GM23338 (cell line): ENCODE results near the gene DLK1. TPM values are rescaled to one million over a fixed set of nuclear protein-coding genes. Genes with fewer than 3 reads are reported as not detected.

Experiments
- ATAC-seq: fragments of 200-7000 bp; cut with Tn5 transposase; 3 replicates; pipeline ENCODE4 v1.9.1; 2020
- DNase-seq: peaks from one replicate; pipeline ENCODE4 v3.0.0-alpha.2; 2015; ENCODE audit warnings: low spot score
- H2AFZ ChIP-seq: fragments of 200-600 bp; sonication (generic); 2 replicates; pipeline ENCODE4 v1.8.0; 2016; ENCODE audit warnings: antibody characterized with exemption, mild to moderate bottlenecking, moderate library complexity
- H3F3A ChIP-seq: fragments of 200-600 bp; sonication (generic); replicated peaks from 2 replicates; pipeline ENCODE4 v1.8.0; 2017; ENCODE audit warnings: antibody characterized with exemption, mixed run types, low read depth
- H3K27ac ChIP-seq: fragments of 200-600 bp; sonication (generic); 2 replicates; pipeline ENCODE4 v1.6.1; 2016; ENCODE audit warnings: low read depth
- H3K27me3 ChIP-seq: fragments of 200-600 bp; sonication (generic); 2 replicates; pipeline ENCODE4 v1.8.0; 2016; ENCODE audit warnings: mild to moderate bottlenecking, mixed run types, moderate library complexity; ENCODE audit not compliant: insufficient read depth
- H3K36me3 ChIP-seq: fragments of 200-600 bp; sonication (generic); 2 replicates; pipeline ENCODE4 v1.8.0; 2016; ENCODE audit warnings: mild to moderate bottlenecking; ENCODE audit not compliant: insufficient read depth
- H3K4me1 ChIP-seq: fragments of 200-600 bp; sonication (generic); 2 replicates; pipeline ENCODE4 v1.8.0; 2016; ENCODE audit warnings: mild to moderate bottlenecking, moderate library complexity; ENCODE audit not compliant: insufficient read depth
- H3K4me2 ChIP-seq: fragments of 200-600 bp; sonication (generic); 2 replicates; pipeline ENCODE4 v1.7.1; 2017; ENCODE audit warnings: mixed run types
- H3K4me3 ChIP-seq: fragments of 200-600 bp; sonication (generic); 2 replicates; pipeline ENCODE4 v1.6.1; 2016; ENCODE audit warnings: mixed run types
- H3K79me2 ChIP-seq: fragments of 200-600 bp; sonication (generic); replicated peaks from 2 replicates; pipeline ENCODE4 v1.8.0; 2017; ENCODE audit warnings: mild to moderate bottlenecking; ENCODE audit not compliant: insufficient read depth
- H3K9me2 ChIP-seq: fragments of 200-600 bp; sonication (generic); 2 replicates; pipeline ENCODE4 v1.8.0; 2017; ENCODE audit not compliant: insufficient read depth
- H4K20me1 ChIP-seq: fragments of 200-600 bp; sonication (generic); replicated peaks from 2 replicates; pipeline ENCODE4 v1.8.0; 2017; ENCODE audit warnings: mild to moderate bottlenecking; ENCODE audit not compliant: insufficient read depth
- H3K27ac Mint-ChIP-seq: 2 replicates; pipeline ENCODE4 v1.8.0; 2020; ENCODE audit warnings: inconsistent platforms, mild to moderate bottlenecking, moderate library complexity, mixed read lengths
- H3K27me3 Mint-ChIP-seq: 3 replicates; pipeline ENCODE4 v1.8.0; 2022; ENCODE audit warnings: low read depth, mild to moderate bottlenecking, moderate library complexity, mixed read lengths, inconsistent platforms; ENCODE audit not compliant: insufficient read depth, poor library complexity
- H3K36me3 Mint-ChIP-seq: 3 replicates; pipeline ENCODE4 v1.8.0; 2021; ENCODE audit warnings: low read depth, mild to moderate bottlenecking, inconsistent platforms, moderate library complexity, mixed read lengths
- H3K4me1 Mint-ChIP-seq: 3 replicates; pipeline ENCODE4 v1.8.0; 2020; ENCODE audit warnings: mild to moderate bottlenecking, inconsistent platforms, mixed read lengths
- H3K4me3 Mint-ChIP-seq: 3 replicates; pipeline ENCODE4 v1.8.0; 2021; ENCODE audit warnings: moderate library complexity, mild to moderate bottlenecking, inconsistent platforms, mixed read lengths
- H3K9me3 Mint-ChIP-seq: 3 replicates; pipeline ENCODE4 v1.8.0; 2020; ENCODE audit warnings: moderate library complexity, mild to moderate bottlenecking, inconsistent platforms, mixed read lengths
- CREB1 ChIP-seq: fragments of 250-450 bp; sonication (Bioruptor Pico); IDR thresholded peaks from 2 replicates; pipeline ENCODE4 v1.5.0; 2020; ENCODE audit warnings: low read depth, mild to moderate bottlenecking, moderate library complexity
- CTCF ChIP-seq, 2 experiments: fragments of 200-600 bp in 1 of 2; sonication (generic) in 1 of 2; conservative IDR thresholded peaks; 2 replicates each; pipeline versions ENCODE4 v1.5.1 to v1.6.1; 2016 to 2017; ENCODE audit warnings: antibody characterized with exemption in 2 of 2, low read depth in 2 of 2, mild to moderate bottlenecking in 2 of 2, moderate library complexity in 1 of 2
- EZH2 ChIP-seq: fragments of 200-600 bp; sonication (generic); IDR thresholded peaks from one replicate; pipeline ENCODE4 v1.8.0; 2017; ENCODE audit warnings: antibody characterized with exemption, mild to moderate bottlenecking, low read depth; ENCODE audit not compliant: unreplicated experiment
- EZH2phosphoT487 ChIP-seq: fragments of 200-600 bp; sonication (generic); IDR thresholded peaks from one replicate; pipeline ENCODE4 v1.8.1; 2018; ENCODE audit warnings: antibody characterized with exemption; ENCODE audit not compliant: unreplicated experiment
- JUNB ChIP-seq: IDR thresholded peaks from one replicate; pipeline ENCODE4 v1.6.1; 2016; ENCODE audit warnings: antibody characterized with exemption; ENCODE audit not compliant: unreplicated experiment
- POLR2AphosphoS5 ChIP-seq: IDR thresholded peaks from 2 replicates; pipeline ENCODE4 v1.6.1; 2016; ENCODE audit warnings: antibody characterized with exemption, low read depth
- STAT1 ChIP-seq: IDR thresholded peaks from one replicate; pipeline ENCODE4 v1.6.1; 2016; ENCODE audit warnings: antibody characterized with exemption; ENCODE audit not compliant: unreplicated experiment
- ZNF331 ChIP-seq: fragments of 250-450 bp; sonication (Bioruptor Pico); IDR thresholded peaks from 2 replicates; pipeline ENCODE4 v1.5.0; 2020; ENCODE audit warnings: low read depth, mild to moderate bottlenecking, moderate library complexity
- ZNF462 ChIP-seq: fragments of 250-450 bp; sonication (Bioruptor Pico); IDR thresholded peaks from 2 replicates; pipeline ENCODE4 v1.5.0; 2020; ENCODE audit warnings: mild to moderate bottlenecking, moderate library complexity
- polyA plus RNA-seq: library from polyadenylated mRNA; unstranded; fragments of >200 nt; fragmentation: Nextera tagmentation; extraction: Ambion mirVana; gene quantifications from 2 replicates; pipeline ENCODE4 v1.2.1, GENCODE V29; 2016
- total RNA-seq: library from RNA; depleted of rRNA; stranded (reverse); fragments of >200 nt; shearing (Covaris generic); gene quantifications from 2 replicates; pipeline ENCODE4 v1.2.3, GENCODE V29; 2014
- TF ChIP-seq, protein P1 (sequence below): IDR thresholded peaks from one replicate; pipeline ENCODE4 v1.6.1; 2018; ENCODE audit warnings: antibody characterized with exemption; ENCODE audit not compliant: unreplicated experiment

Gene DLK1
- total and polyA plus RNA-seq, 2 experiments from 2014 or later, result 1.1 to 1.2 TPM

DNA sequence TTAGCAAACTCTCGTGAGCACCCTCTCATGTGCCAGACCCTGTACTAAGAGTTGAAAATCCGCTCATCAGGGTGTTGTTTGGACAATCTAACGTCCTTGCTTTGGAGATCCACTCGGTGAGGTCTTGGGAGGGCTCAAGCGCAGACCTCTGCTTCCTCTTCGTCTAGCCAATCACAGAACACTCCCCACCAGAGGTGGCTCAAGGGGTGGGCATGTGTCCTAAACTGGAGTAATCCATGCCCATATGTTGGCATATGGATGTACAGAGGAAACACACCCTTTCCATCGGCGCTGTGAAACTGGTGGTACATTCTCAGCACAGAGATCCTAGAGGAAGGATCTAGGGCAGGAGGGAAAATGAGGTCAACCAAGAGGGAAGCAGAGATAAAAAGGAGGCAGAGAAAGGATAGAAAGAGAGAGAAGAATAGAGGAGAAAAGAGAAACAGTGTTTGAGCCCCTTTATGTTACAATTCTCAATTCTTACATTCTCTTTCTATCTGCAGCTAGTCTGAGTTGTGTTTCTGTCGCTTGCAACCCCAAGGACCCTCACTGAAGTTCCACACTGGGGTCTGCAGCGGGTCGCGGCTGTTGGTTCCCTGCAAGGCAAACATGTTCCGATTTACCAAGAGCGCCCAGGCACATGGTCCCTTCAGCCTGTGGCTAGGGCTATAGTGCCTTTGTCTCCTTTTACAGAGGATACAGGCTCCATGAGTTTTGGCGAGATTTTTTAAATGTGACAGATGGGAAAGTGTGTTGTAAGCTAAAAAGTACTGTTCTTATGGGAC, 40.5 kb downstream of the DLK1 start:
- Mint-ChIP-seq H3K36me3 (peaks cover 17% of the 10 kb centered on the region), H3K9me3 (peaks cover 24% of the 10 kb centered on the region), H3K27me3 (no peaks in the 10 kb centered on the region), H3K4me1 (peaks cover 8% of the 10 kb centered on the region; the same call in 2 of the 3 replicates), H3K27ac (no peak overlapping the region), H3K4me3 (no peak overlapping the region)
- Histone ChIP-seq H3K4me2 (no peak overlapping the region), H3K27me3 (no peaks in the 10 kb centered on the region), H3K4me1 (no peaks in the 10 kb centered on the region), H3F3A (no peaks in the 10 kb centered on the region), H3K4me3 (no peak overlapping the region), H2AFZ (no peak overlapping the region), H3K36me3 (no peaks in the 10 kb centered on the region), H3K9me2 (peaks cover 3% of the 10 kb centered on the region; the same call in 1 of the 2 replicates), H3K79me2 (no peaks in the 10 kb centered on the region), H4K20me1 (no peaks in the 10 kb centered on the region), H3K27ac (no peak overlapping the region)
- DNase-seq, result no peak
- ATAC-seq, result no peak
- TF ChIP-seq STAT1, result no peak
- TF ChIP-seq CREB1 (CRISPR knock-in tag), result no peak
- no peak for TF ChIP-seq JUNB
- no peak for TF ChIP-seq ZNF462 (CRISPR knock-in tag)
- TF ChIP-seq EZH2phosphoT487, result no peak
- TF ChIP-seq, protein P1, sequence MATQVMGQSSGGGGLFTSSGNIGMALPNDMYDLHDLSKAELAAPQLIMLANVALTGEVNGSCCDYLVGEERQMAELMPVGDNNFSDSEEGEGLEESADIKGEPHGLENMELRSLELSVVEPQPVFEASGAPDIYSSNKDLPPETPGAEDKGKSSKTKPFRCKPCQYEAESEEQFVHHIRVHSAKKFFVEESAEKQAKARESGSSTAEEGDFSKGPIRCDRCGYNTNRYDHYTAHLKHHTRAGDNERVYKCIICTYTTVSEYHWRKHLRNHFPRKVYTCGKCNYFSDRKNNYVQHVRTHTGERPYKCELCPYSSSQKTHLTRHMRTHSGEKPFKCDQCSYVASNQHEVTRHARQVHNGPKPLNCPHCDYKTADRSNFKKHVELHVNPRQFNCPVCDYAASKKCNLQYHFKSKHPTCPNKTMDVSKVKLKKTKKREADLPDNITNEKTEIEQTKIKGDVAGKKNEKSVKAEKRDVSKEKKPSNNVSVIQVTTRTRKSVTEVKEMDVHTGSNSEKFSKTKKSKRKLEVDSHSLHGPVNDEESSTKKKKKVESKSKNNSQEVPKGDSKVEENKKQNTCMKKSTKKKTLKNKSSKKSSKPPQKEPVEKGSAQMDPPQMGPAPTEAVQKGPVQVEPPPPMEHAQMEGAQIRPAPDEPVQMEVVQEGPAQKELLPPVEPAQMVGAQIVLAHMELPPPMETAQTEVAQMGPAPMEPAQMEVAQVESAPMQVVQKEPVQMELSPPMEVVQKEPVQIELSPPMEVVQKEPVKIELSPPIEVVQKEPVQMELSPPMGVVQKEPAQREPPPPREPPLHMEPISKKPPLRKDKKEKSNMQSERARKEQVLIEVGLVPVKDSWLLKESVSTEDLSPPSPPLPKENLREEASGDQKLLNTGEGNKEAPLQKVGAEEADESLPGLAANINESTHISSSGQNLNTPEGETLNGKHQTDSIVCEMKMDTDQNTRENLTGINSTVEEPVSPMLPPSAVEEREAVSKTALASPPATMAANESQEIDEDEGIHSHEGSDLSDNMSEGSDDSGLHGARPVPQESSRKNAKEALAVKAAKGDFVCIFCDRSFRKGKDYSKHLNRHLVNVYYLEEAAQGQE, result no peak
- TF ChIP-seq EZH2, result no peak
- no peak for TF ChIP-seq POLR2AphosphoS5
- no peak for TF ChIP-seq CTCF (conservative IDR thresholded peaks at IDR 0.05; ENCODE audit: low read depth in 2 of 2)
- no peak for TF ChIP-seq ZNF331 (CRISPR knock-in tag)
